Skeletal muscle satellite cell (primary cell): ENCODE data around the gene RABL3. TPM values are rescaled to one million over a fixed set of nuclear protein-coding genes. Genes with fewer than 3 reads are reported as not detected.
"Not testable (repeated sequence)": the region's sequence is repeated elsewhere in the genome, so short reads cannot be mapped to it uniquely, and the experiment has no call there.

Source experiments
- H3K27me3 ChIP-seq: 2 replicates; pipeline ENCODE4 v1.7.0; 2013; ENCODE audit warnings: low read length; ENCODE audit not compliant: control insufficient read depth, insufficient read depth
- H3K36me3 ChIP-seq: 2 replicates; pipeline ENCODE4 v1.7.0; 2013; ENCODE audit warnings: mild to moderate bottlenecking, control low read depth, low read length; ENCODE audit not compliant: insufficient read depth
- H3K4me1 ChIP-seq: 2 replicates; pipeline ENCODE4 v1.7.0; 2013; ENCODE audit warnings: low read length; ENCODE audit not compliant: control insufficient read depth, insufficient read depth
- H3K4me2 ChIP-seq: 2 replicates; pipeline ENCODE4 v1.7.0; 2013; ENCODE audit warnings: mild to moderate bottlenecking, low read length
- H3K4me3 ChIP-seq: 2 replicates; pipeline ENCODE4 v1.7.0; 2013; ENCODE audit warnings: low read length
- H3K9ac ChIP-seq: 2 replicates; pipeline ENCODE4 v1.7.0; 2013; ENCODE audit warnings: mild to moderate bottlenecking, low read depth, low read length, moderate library complexity
- H3K9me3 ChIP-seq: replicated peaks from 2 replicates; pipeline ENCODE4 v1.7.0; 2013; ENCODE audit warnings: mild to moderate bottlenecking, control low read depth, low read length
- small RNA-seq: library from RNA; depleted of rRNA; stranded (forward); fragments of <200 nt; gene quantifications from one replicate; pipeline ENCODE3, GENCODE V24; 2012

The RABL3 gene

DNA sequence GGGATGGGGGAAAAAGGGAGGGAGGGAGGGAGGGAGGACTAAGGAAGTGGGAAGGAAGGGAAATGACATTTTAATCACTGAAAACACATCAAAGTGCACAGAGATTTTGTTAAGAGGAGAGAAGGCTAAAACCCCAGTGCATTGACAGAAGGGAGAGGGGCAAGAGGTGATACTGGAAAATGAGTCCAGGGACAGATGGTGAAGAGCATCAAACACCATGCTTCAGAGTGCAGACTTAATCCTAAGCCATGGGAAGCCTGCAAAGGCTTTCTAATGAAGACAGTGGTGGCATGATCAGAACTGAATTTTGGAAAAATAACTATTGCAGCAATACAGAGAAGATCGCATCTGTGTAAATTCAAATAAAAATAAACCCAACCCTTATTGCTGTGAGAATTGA lies 102.1 kb downstream of the RABL3 start:
- Histone ChIP-seq H3K4me3 (no peak overlapping the region), H3K27me3 (no peaks in the 10 kb centered on the region), H3K9ac (no peak overlapping the region), H3K9me3 (no peaks in the 10 kb centered on the region), H3K4me2 (no peak overlapping the region), H3K4me1 (peaks cover 6% of the 10 kb centered on the region), H3K36me3 (no peaks in the 10 kb centered on the region)

DNA sequence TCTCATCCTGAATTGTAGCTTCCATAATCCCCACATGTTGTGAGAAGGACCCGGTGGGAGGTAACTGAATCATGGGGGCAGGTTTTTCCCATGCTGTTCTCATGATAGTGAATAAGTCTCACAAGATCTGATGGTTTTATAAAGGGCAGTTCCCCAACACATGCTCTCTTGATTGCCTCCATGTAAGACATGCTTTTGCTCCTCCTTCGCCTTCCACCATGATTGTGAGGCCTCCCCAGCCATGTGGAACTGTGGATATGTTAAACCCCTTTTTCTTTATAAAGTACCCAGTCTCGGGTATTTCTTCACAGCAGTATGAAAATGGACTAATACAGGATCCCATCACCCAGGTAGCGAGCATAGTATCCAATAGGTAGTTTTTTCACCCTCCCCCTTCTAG lies 103.5 kb downstream of the RABL3 start:
- not testable (repeated sequence) for H3K4me2 ChIP-seq, H3K27me3 ChIP-seq, H3K36me3 ChIP-seq, H3K4me3 ChIP-seq, H3K4me1 ChIP-seq, H3K9me3 ChIP-seq, H3K9ac ChIP-seq

DNA sequence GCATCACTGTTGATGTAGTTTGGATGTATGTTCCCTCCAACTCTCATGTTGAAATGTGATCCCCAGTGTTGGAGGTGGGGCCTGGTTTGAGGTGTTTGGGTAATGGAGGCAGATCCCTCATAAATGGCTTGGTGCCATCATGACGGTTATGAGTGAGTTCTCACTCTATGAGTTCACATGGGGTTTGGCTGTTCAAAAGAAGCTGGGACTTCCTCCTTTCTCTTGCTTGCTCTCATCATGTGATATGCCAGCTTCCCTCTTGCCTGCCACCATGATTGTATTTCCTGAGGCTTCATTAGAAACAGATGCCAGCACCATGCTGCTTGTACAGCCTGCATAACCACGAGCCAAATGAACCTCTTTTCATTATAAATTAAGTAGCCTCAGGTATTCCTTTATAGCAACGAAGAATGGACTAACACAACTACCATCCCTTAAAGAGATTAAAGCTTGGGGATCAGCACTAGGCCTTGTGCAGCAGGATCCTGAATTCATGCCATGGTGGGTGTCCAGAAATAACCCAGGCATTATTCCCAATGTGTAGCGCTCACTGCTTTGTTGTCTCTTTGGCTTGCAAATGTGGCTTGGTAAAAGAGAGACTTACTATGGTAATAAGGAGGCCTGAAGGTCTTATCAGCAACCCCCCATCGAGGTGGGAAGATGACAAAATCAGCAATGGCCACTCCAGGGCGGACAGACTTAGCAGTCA lies 104.3 kb downstream of the RABL3 start:
- Histone ChIP-seq H3K9me3 (no peaks in the 10 kb centered on the region), H3K4me1 (peaks cover 3% of the 10 kb centered on the region), H3K36me3 (no peaks in the 10 kb centered on the region), H3K4me2 (no peak overlapping the region), H3K4me3 (no peak overlapping the region), H3K9ac (no peak overlapping the region), H3K27me3 (no peaks in the 10 kb centered on the region)

DNA sequence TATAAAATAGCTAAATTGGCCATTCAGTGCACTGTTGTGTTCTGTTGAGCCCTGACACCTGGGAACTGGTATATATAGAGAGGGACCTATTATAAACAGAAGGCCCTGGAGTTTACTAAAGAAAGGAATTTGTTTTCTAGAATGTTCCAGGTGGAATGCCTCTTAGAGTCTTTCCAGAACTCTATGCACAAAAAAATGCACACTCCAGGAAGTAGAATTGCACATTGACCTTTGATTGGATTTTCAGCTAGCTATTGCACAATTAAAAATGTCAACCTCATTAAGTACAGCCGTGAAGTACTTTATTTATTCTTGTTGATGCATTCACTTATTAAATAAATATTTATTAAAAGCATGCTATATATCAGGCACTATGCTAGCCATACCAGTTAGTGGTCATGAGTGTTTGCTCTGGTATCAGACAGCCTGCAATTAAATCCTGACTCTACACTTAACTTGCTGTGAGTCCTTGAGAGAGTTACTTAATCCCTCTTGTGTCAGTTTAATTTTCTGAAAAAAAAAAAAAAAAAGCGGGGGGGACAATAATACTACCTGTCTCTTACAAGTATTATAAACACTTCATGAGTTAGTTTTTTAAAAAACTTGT lies 105.4 kb downstream of the RABL3 start:
- no peaks in the 10 kb centered on the region for H3K4me1 ChIP-seq
- H3K4me3 ChIP-seq, result no peak overlapping the region
- H3K9ac ChIP-seq, result no peak overlapping the region
- no peaks in the 10 kb centered on the region for H3K27me3 ChIP-seq
- H3K4me2 ChIP-seq, result no peak overlapping the region
- H3K9me3 ChIP-seq, result no peaks in the 10 kb centered on the region
- H3K36me3 ChIP-seq, result no peaks in the 10 kb centered on the region

Small RNA genes lying within 50 kb of the gene (small RNA-seq; reads per million reads assigned to genes)
- gene MTCO1P29 (not detected), gene MTCO2P29 (not detected)
